Testis (tissue), 3 donors: ENCODE measurements around the gene CORIN. TPM values are rescaled to one million over a fixed set of nuclear protein-coding genes. Genes with fewer than 3 reads are reported as not detected.

ENCODE experiments used
- DNase-seq: peaks from one replicate; pipeline ENCODE4 v3.0.0-alpha.2; 2019
- H3K27ac ChIP-seq, 2 donors: fragments of 200-600 bp; sonication (generic); one replicate each; pipeline ENCODE4 v1.5.1; 2019
- H3K27me3 ChIP-seq: fragments of 200-600 bp; sonication (generic); one replicate; pipeline ENCODE4 v1.5.1; 2019
- H3K36me3 ChIP-seq: fragments of 200-600 bp; sonication (generic); one replicate; pipeline ENCODE4 v1.5.1; 2017; ENCODE audit warnings: low read depth; ENCODE audit errors: missing control alignments
- H3K4me1 ChIP-seq: fragments of 200-600 bp; sonication (generic); one replicate; pipeline ENCODE4 v1.5.1; 2019
- H3K4me3 ChIP-seq, 2 donors: fragments of 200-600 bp; sonication (generic); one replicate each; pipeline ENCODE4 v1.5.1; 2017 to 2019
- H3K9me3 ChIP-seq: fragments of 200-600 bp; sonication (generic); one replicate; pipeline ENCODE4 v1.5.1; 2017
- CTCF ChIP-seq, 3 experiments: fragments of 450-650 bp in 2 of 3; fragments of 200-600 bp in 1 of 3; sonication (generic) in 1 of 3; IDR thresholded peaks; one replicate each; pipeline ENCODE4 v1.5.1; 2016 to 2019; ENCODE audit warnings: antibody characterized with exemption in 3 of 3, mild to moderate bottlenecking in 2 of 3, moderate library complexity in 1 of 3
- POLR2A ChIP-seq: fragments of 450-650 bp; IDR thresholded peaks from one replicate; pipeline ENCODE4 v1.6.1; 2017; ENCODE audit warnings: antibody characterized with exemption, mild to moderate bottlenecking, moderate library complexity
- WGBS, 2 donors: methylation state at CpG; one replicate each; pipeline ENCODE4 v1.1.5; 2018; 5-methylcytosine and 5-hydroxymethylcytosine counted together
- intact Hi-C: fragments of 100-400 bp; cut with DNase I; formaldehyde crosslinking; loops from one replicate; pipeline ENCODE4 v1.15.1; 2023; ENCODE audit warnings: low total_unique reads
- polyA plus RNA-seq: library from polyadenylated mRNA; stranded (reverse); fragments of 350-450 nt; fragmentation: Illumina TruSeq; extraction: RNeasy Lipid Tissue Mini Kit (QIAGEN cat#74804); gene quantifications from one replicate; pipeline ENCODE4 v1.2.3, GENCODE V29; 2014; ENCODE audit warnings: low read depth, low replicate concordance; ENCODE audit not compliant: insufficient read depth
- total RNA-seq, 2 donors: library from RNA; depleted of rRNA; stranded (reverse); fragments of >200 nt; gene quantifications; one replicate each; pipeline ENCODE4 v1.2.3, GENCODE V29; 2016

The CORIN gene
- total and polyA plus RNA-seq, 3 donors from 2014 or later, result 4.6 to 6.1 (median 4.7) TPM

GRCh38 chr4:47654972-47655693 lies 182.7 kb downstream of the CORIN start:
- H3K27ac ChIP-seq, result no peak overlapping the region
- WGBS, 2 donors, result 98 to 100% methylated on average over 3 of the region's 3 CpGs

GRCh38 chr4:47652092-47652491 lies 185.8 kb downstream of the CORIN start:
- H3K27ac ChIP-seq, result no peak overlapping the region
- H3K9me3 ChIP-seq, result no peaks in the 10 kb centered on the region
- no peak for TF ChIP-seq CTCF (IDR thresholded peaks at IDR 0.05)
- no peak for TF ChIP-seq POLR2A
- no peaks in the 10 kb centered on the region for H3K27me3 ChIP-seq
- DNase-seq, result no peak
- intact Hi-C loops, result no loop called here
- no peaks in the 10 kb centered on the region for H3K36me3 ChIP-seq
- H3K4me3 ChIP-seq, result no peak overlapping the region
- 92 to 95% methylated on average over 2 of the region's 2 CpGs for WGBS, 2 donors
- no peaks in the 10 kb centered on the region for H3K4me1 ChIP-seq

More at GRCh38 chr4:47654972-47655693, 182.7 kb downstream of the CORIN start:
- Histone ChIP-seq H3K9me3 (no peaks in the 10 kb centered on the region), H3K27me3 (no peaks in the 10 kb centered on the region), H3K4me1 (no peaks in the 10 kb centered on the region), H3K4me3 (no peak overlapping the region), H3K36me3 (no peaks in the 10 kb centered on the region)
- intact Hi-C loops, result no loop called here
- no peak for DNase-seq
- TF ChIP-seq POLR2A, result no peak
- TF ChIP-seq CTCF (IDR thresholded peaks at IDR 0.05), result no peak

GRCh38 chr4:47651231-47651630 lies 186.6 kb downstream of the CORIN start:
- TF ChIP-seq POLR2A (no peak), CTCF (IDR thresholded peaks at IDR 0.05) (no peak)
- Histone ChIP-seq H3K4me1 (no peaks in the 10 kb centered on the region), H3K27ac (no peak overlapping the region), H3K27me3 (no peaks in the 10 kb centered on the region), H3K36me3 (no peaks in the 10 kb centered on the region), H3K9me3 (no peaks in the 10 kb centered on the region), H3K4me3 (no peak overlapping the region)
- DNase-seq, result no peak
- intact Hi-C loops, result no loop called here
- WGBS, 2 donors, result 64 to 69% methylated on average over 3 of the region's 3 CpGs

- no peaks in the 10 kb centered on the region for H3K9me3 ChIP-seq
- intact Hi-C loops, result no loop called here
- no peaks in the 10 kb centered on the region for H3K4me1 ChIP-seq
- no peak overlapping the region for H3K27ac ChIP-seq
- H3K36me3 ChIP-seq, result no peaks in the 10 kb centered on the region
- no peaks in the 10 kb centered on the region for H3K27me3 ChIP-seq
- WGBS, 2 donors, result 56 to 61% methylated on average over 2 of the region's 2 CpGs
- no peak overlapping the region for H3K4me3 ChIP-seq
- no peak for DNase-seq
- no peak for TF ChIP-seq POLR2A
- TF ChIP-seq CTCF (IDR thresholded peaks at IDR 0.05), result no peak
Observed at GRCh38 chr4:47650584-47651130, 187.2 kb downstream of the CORIN start.

- Histone ChIP-seq H3K36me3 (no peaks in the 10 kb centered on the region), H3K4me1 (no peaks in the 10 kb centered on the region), H3K27ac (no peak overlapping the region), H3K4me3 (no peak overlapping the region), H3K27me3 (no peaks in the 10 kb centered on the region), H3K9me3 (no peaks in the 10 kb centered on the region)
- 89 to 94% methylated on average over 3 of the region's 3 CpGs for WGBS, 2 donors
- TF ChIP-seq POLR2A (no peak), CTCF (IDR thresholded peaks at IDR 0.05) (no peak)
- intact Hi-C loops, result no loop called here
- DNase-seq, result no peak
Observed at GRCh38 chr4:47647544-47647943, 190.3 kb downstream of the CORIN start.
